Head of caudate nucleus (tissue), 42 donors: Measurements from ENCODE around the gene TMEM108.

ENCODE experiments used
- DNase-seq, 42 donors: peaks; one replicate each; pipeline versions ENCODE4 v3.0.0 to v3.0.0-alpha.2; 2020 to 2021; ENCODE audit warnings: mixed read lengths in 7 of 42
- intact Hi-C: fragments of 100-400 bp; cut with DNase I; formaldehyde crosslinking; loops from one replicate; pipeline ENCODE4 v1.15.0; 2022

Gene TMEM108

GRCh38 chr3:133152681-133153220 is 114.6 kb downstream of the TMEM108 start:
- no peak for DNase-seq
- intact Hi-C loops: no loop called here

DNA sequence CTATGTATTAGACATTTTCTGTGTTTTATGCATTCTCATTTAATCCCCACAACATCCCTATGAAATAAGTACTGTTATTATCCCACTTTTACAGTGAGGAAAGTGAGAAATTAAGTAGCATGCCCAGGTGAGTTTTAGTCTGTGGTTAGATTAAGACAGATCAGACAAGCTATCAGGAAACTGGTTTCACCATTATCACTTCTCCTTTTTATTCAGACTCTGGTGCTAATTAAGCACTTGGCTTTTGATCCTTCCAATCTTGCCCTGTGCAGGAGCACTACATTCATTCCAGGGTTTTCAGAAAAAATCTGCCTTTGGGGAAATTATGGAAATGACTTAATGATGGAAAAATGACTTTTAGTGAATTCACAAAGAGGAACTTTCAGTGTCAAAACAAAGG is 115.2 kb downstream of the TMEM108 start:
- intact Hi-C loops: no loop called here
- no peak for DNase-seq

GRCh38 chr3:133157716-133158115 is 119.5 kb downstream of the TMEM108 start:
- intact Hi-C loops: no loop called here
- no peak for DNase-seq

- intact Hi-C loops: no loop called here
- no peak for DNase-seq
Measured at GRCh38 chr3:133158686-133159085, 120.5 kb downstream of the TMEM108 start.

GRCh38 chr3:133159498-133160475 is 121.6 kb downstream of the TMEM108 start:
- intact Hi-C loops: no loop called here
- no peak for DNase-seq

GRCh38 chr3:133161656-133162055 is 123.5 kb downstream of the TMEM108 start:
- intact Hi-C loops: no loop called here
- DNase-seq: no peak

- no peak for DNase-seq
- intact Hi-C loops: no loop called here
Measured at GRCh38 chr3:133162265-133162664, 124.1 kb downstream of the TMEM108 start.

DNA sequence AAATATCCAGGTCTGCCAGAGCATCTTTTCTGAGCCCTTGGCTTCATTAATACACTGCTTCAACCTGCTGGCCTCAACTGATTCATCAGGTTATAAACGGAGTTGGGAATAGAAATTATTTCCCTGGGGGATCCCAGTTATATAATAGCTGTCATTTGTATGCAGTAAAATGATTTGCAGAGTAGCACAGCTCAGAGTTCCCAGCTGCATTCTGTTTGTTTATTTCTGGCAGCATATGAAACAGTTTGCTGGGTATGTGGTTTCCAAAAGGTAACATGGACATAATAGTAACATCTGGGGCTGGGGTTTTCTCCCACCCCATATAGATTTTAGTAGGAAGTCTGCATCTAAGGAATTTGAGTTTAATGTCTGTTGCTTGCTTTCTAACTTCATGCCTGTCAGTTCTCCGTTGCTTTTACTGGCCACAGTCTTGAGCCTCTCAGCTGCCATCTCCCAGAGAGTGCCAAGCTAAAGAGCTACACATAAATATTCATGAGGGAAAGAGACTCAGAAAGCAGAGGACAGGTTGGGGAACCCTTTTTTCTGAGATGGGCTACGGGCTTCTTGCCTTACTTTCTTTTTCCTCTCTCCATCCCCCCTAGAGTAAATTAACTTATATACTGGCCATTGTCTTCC is 124.6 kb downstream of the TMEM108 start:
- DNase-seq: peak in 13 of 42 donors; percentile 4 to 54 (median 29)
- intact Hi-C loops: no loop called here

DNA sequence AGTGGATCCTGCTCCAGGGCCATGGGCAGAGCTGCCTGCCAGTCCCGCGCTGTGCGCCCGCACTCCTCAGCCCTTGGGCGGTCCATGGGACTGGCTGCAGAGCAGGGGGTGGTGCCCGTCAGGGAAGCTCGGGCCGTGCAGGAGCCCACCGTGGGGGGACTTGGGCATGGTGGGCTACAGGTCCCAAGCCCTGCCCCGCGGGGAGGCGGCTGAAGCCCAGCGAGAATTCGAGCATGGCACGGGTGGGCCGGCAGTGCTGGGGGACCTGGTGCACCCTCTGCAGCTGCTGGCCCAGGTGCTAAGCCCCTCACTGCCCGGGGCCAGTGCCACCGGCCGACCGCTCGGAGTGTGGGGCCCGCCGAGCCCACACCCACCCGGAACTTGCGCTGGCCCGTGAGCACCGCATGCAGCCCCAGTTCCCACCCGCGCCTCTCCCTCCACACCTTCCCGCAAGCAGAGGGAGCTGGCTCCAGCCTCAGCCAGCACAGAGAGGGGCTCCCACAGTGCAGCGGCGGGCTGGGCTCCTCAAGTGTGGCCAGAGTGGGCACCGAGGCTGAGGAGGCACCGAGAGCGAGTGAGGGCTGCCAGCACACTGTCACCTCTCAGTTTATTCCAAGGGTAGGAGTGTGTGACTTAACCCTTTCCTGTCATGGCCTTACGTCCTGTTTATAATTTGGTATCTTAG is 129.3 kb downstream of the TMEM108 start:
- no peak for DNase-seq
- intact Hi-C loops: no loop called here

- intact Hi-C loops: no loop called here
- DNase-seq: no peak
Measured at GRCh38 chr3:133168025-133168401, 129.8 kb downstream of the TMEM108 start.

DNA sequence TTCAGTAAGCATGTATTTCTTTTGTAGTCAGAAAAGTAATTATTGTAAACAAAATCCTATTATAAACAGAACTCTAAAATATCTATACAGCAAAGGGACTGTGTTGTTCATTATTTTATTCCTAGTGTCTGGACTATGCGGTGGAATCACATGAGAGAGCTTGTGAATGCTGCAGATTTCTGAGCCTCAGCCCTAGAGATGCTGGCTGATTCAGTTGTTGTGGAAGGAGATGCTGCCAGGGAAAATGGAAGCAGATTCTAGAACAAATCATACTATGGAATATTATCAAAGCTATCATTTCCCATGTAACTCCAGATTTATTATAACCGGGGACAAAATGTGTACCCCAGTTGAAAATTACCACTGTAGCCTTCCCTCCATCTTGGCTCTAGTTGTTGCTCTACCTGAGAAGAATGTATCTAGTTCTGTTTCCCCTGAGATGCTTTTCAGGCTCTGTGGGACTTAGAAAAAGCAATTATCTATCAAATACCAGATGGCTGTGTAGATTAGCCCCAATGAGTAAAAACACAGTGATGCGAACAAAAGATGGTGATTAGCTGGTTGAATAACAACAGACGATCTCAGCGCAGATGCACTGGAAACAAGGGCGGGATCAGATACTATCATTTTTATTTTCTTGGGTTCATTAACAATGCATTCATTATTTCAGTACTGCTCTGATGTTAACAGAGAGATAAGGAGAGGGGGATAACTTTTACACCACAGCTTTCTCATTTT is 131.3 kb downstream of the TMEM108 start:
- intact Hi-C loops: no loop called here
- peak in 1 of 42 donors; percentile 15 for DNase-seq

- intact Hi-C loops: no loop called here
- DNase-seq: no peak
Measured at GRCh38 chr3:133171831-133172230, 133.6 kb downstream of the TMEM108 start.

- DNase-seq: no peak
- intact Hi-C loops: no loop called here
Measured at GRCh38 chr3:133181392-133182150, 143.4 kb downstream of the TMEM108 start.

DNA sequence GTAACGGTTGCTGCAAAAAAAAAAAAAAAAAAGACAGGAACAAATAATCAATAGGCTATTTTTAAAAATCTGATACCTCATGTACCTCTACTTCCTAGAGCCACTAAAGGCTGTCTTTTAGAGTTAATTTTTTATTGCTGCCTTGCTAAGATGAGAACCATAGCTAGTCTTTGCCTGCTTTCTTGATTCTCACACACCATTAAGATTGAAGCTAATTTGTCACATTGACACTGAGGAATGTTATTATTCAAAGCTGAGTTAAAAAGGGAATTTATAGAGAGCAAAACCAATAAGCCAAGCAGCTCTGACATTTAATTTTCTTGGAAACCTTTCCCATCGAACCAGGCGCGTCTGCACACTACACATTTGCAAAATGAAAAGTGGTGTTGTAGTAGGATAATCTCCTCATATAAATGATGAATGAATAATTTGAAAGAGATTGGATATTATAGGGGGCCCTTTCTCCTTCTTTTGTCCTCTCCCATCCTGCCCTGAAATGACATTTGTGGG is 149.7 kb downstream of the TMEM108 start:
- DNase-seq: no peak
- intact Hi-C loops: no loop called here

DNA sequence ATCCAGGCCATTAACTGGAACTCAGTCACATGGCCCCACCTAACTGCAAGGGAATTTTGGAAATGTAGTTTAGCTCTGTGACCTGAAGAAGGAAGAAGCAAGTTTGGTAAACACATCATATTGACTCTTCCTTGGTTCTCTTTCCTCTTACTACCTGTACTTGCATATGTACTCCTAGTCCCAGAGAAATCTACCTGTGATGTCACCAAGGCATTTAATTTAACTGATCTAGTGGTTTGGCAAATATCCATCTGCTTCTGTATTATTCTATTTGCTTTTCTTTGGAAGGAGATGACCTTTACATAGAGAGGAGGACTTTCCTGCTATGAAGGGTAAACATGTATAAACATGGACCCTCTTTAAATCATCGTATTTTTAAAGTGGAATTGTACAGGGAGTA is 150.8 kb downstream of the TMEM108 start:
- no peak for DNase-seq
- intact Hi-C loops: no loop called here

GRCh38 chr3:133189893-133190292 is 151.7 kb downstream of the TMEM108 start:
- DNase-seq: no peak
- intact Hi-C loops: no loop called here

- DNase-seq: no peak
- intact Hi-C loops: no loop called here
Measured at GRCh38 chr3:133191818-133192217, 153.6 kb downstream of the TMEM108 start.

DNA sequence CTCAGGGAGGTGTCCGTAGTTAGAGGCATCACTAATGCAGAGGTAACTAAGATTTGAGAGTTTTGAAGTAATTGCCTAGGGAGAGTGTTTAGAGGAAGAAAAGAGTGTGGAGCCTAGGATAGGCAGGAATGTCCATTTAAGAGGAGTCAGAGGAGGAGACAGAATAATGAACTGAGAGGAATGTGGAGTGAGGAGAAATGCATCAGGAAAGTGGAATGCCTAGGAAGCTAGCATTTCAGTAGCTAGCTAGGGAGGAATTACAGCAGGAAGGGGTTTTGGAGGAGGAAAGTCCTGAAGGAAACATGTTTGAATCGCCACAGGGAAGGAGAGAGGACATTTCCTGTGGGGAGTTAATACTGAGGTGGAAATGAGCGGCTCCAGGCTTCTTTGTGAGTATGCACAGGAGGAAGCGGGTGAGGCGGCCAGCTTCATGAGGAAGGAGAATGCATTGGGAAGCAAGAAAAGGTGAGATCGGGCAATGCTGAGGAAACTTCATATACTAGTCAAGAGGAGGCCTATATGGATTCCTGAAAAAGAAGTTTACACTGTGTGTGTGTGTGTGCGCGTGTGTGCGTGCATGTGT is 154.3 kb downstream of the TMEM108 start:
- no peak for DNase-seq
- intact Hi-C loops: no loop called here
